HCT116 (cell line): ENCODE data around the gene PNPO. TPM values are rescaled to one million over a fixed set of nuclear protein-coding genes. Genes with fewer than 3 reads are reported as not detected.

Source experiments
- ATAC-seq: fragments of 200-7000 bp; cut with Tn5 transposase; 2 replicates; pipeline ENCODE4 v1.9.1; 2020; ENCODE audit warnings: mild to moderate bottlenecking, moderate library complexity
- BruUV-seq: library from RNA; stranded (reverse); fragments of 400-500 nt; replicated peaks from 2 replicates; lab custom pipeline; 2021; lab: Mats Ljungman, UMichigan
- CTCF ChIA-PET: fragments of 300-600 bp; sonication (Branson Sonifier 250); formaldehyde crosslinking; loops from one replicate; lab custom pipeline; 2021; ENCODE audit warnings: antibody characterized with exemption; lab: Charles Lee
- POLR2A ChIA-PET: fragments of 300-600, 350-600 bp; sonication (Branson Sonifier 250); formaldehyde crosslinking; loops from one replicate; lab custom pipeline; 2021; ENCODE audit warnings: antibody characterized with exemption; lab: Charles Lee
- RAD21 ChIA-PET, 2 experiments: fragments of 300-600 bp; sonication (Branson Sonifier 250); formaldehyde crosslinking; loops; one replicate each; lab custom pipeline; 2023; ENCODE audit warnings: low total read pairs in 2 of 2; ENCODE audit not compliant: uncharacterized antibody in 2 of 2, unreplicated experiment in 2 of 2, low non-redundant PET in 1 of 2; lab: Charles Lee
- DNase-seq: peaks from one replicate; pipeline ENCODE4 v3.0.0-alpha.2; 2010; ENCODE audit warnings: low read depth, low spot score
- H2AFZ ChIP-seq: fragments of 200-600 bp; shearing (Covaris generic), sonication (generic); 2 replicates; pipeline ENCODE4 v1.6.1; 2017; ENCODE audit warnings: low read depth, mixed run types, mixed read lengths, antibody characterized with exemption, low read length; ENCODE audit not compliant: poor library complexity, severe bottlenecking
- H3K27ac ChIP-seq: 2 replicates; pipeline ENCODE4 v1.5.1; 2012; ENCODE audit warnings: low read depth, low read length
- H3K27me3 ChIP-seq: fragments of 200-600 bp; sonication (generic); 2 replicates; pipeline ENCODE4 v1.6.1; 2016; ENCODE audit warnings: mixed run types, low read length, mixed read lengths; ENCODE audit not compliant: insufficient read depth
- H3K36me3 ChIP-seq, 2 experiments: fragments of 200-500 bp in 1 of 2; fragments of 200-600 bp in 1 of 2; sonication (Bioruptor generic) in 1 of 2; sonication (generic) in 1 of 2; 2 replicates each; pipeline versions ENCODE4 v1.5.1 to v1.6.1; 2014 to 2016; ENCODE audit warnings: low read length in 2 of 2, inconsistent platforms in 1 of 2, mixed read lengths in 1 of 2, mixed run types in 1 of 2; ENCODE audit not compliant: insufficient read depth in 2 of 2, control insufficient read depth in 1 of 2
- H3K4me1 ChIP-seq, 2 experiments: fragments of 200-600 bp in 1 of 2; sonication (generic) in 1 of 2; 2 replicates each; pipeline versions ENCODE4 v1.5.1 to v1.6.1; 2012 to 2017; ENCODE audit warnings: low read length in 2 of 2, inconsistent platforms in 1 of 2, mild to moderate bottlenecking in 1 of 2, mixed read lengths in 1 of 2, mixed run types in 1 of 2, moderate library complexity in 1 of 2; ENCODE audit not compliant: insufficient read depth in 2 of 2, control insufficient read depth in 1 of 2
- H3K4me2 ChIP-seq: fragments of 200-600 bp; sonication (generic); 2 replicates; pipeline ENCODE4 v1.6.1; 2017; ENCODE audit warnings: mixed run types, low read length, mixed read lengths
- H3K4me3 ChIP-seq, 2 experiments: fragments of 200-600 bp in 1 of 2; sonication (generic) in 1 of 2; replicated peaks in 1 of 2; 2 replicates each; pipeline ENCODE4 v1.5.1; 2011 to 2016; ENCODE audit warnings: low read length in 2 of 2, control low read depth in 1 of 2, low read depth in 1 of 2, mild to moderate bottlenecking in 1 of 2, mixed read lengths in 1 of 2, mixed run types in 1 of 2
- H3K79me2 ChIP-seq: fragments of 200-600 bp; sonication (generic); 2 replicates; pipeline ENCODE4 v1.6.1; 2017; ENCODE audit warnings: mild to moderate bottlenecking, mixed run types, low read length, moderate library complexity, mixed read lengths; ENCODE audit not compliant: insufficient read depth
- H3K9ac ChIP-seq: fragments of 200-600 bp; sonication (generic); 2 replicates; pipeline ENCODE4 v1.6.1; 2016; ENCODE audit warnings: low read length, mixed read lengths
- H3K9me2 ChIP-seq: fragments of 200-600 bp; sonication (generic), shearing (Covaris generic); 2 replicates; pipeline ENCODE4 v1.6.1; 2017; ENCODE audit warnings: mixed run types, mild to moderate bottlenecking, moderate library complexity; ENCODE audit not compliant: insufficient read depth
- H3K9me3 ChIP-seq, 2 experiments: fragments of 200-500 bp in 1 of 2; fragments of 200-600 bp in 1 of 2; sonication (Bioruptor generic) in 1 of 2; sonication (generic) in 1 of 2; 2 replicates each; pipeline ENCODE4 v1.6.1; 2014 to 2017; ENCODE audit warnings: low read length in 2 of 2, mixed read lengths in 2 of 2, inconsistent platforms in 1 of 2, low read depth in 1 of 2, mild to moderate bottlenecking in 1 of 2, mixed run types in 1 of 2, moderate library complexity in 1 of 2; ENCODE audit not compliant: control insufficient read depth in 1 of 2, insufficient read depth in 1 of 2
- H4K20me1 ChIP-seq: fragments of 200-600 bp; sonication (generic), shearing (Covaris generic); 2 replicates; pipeline ENCODE4 v1.6.1; 2017; ENCODE audit warnings: mixed run types, mild to moderate bottlenecking, moderate library complexity; ENCODE audit not compliant: insufficient read depth
- CBX3 ChIP-seq: IDR thresholded peaks from 2 replicates; pipeline ENCODE4 v1.6.1; 2012; ENCODE audit warnings: low read depth
- EZH2 ChIP-seq: fragments of 200-600 bp; sonication (generic); IDR thresholded peaks from 2 replicates; pipeline ENCODE4 v1.6.1; 2017; ENCODE audit warnings: antibody characterized with exemption, mixed run types
- EZH2phosphoT487 ChIP-seq: fragments of 200-600 bp; IDR thresholded peaks from 2 replicates; pipeline ENCODE4 v1.6.1; 2018; ENCODE audit warnings: antibody characterized with exemption, borderline replicate concordance
- POLR2AphosphoS5 ChIP-seq: IDR thresholded peaks from 2 replicates; pipeline ENCODE4 v1.6.1; 2011; ENCODE audit warnings: mild to moderate bottlenecking, low read depth, low read length, moderate library complexity
- RAD21 ChIP-seq: IDR thresholded peaks from 2 replicates; pipeline ENCODE4 v1.6.1; 2012; ENCODE audit warnings: low read depth, mild to moderate bottlenecking
- SP1 ChIP-seq: IDR thresholded peaks from 2 replicates; pipeline ENCODE4 v1.6.1; 2012; ENCODE audit warnings: low read depth
- TCF7L2 ChIP-seq: IDR thresholded peaks from 2 replicates; pipeline ENCODE4 v1.7.0; 2011; ENCODE audit warnings: borderline replicate concordance, inconsistent platforms; ENCODE audit not compliant: insufficient read depth, insufficient read length; ENCODE audit errors: extremely low read depth
- ZFX ChIP-seq: fragments of 450-650 bp; IDR thresholded peaks from 2 replicates; pipeline ENCODE4 v1.6.1; 2017
- ZNF274 ChIP-seq: fragments of 200-500 bp; sonication (Bioruptor generic); IDR thresholded peaks from 2 replicates; pipeline ENCODE4 v1.6.1; 2014; ENCODE audit warnings: mild to moderate bottlenecking, low read depth, low read length, inconsistent platforms
- intact Hi-C: fragments of 100-400 bp; cut with micrococcal nuclease; formaldehyde crosslinking; loops from 2 replicates; pipeline ENCODE4 v1.10.0; 2022
- total RNA-seq: library from RNA; stranded (reverse); gene quantifications from one replicate; pipeline ENCODE4 v1.2.1, GENCODE V29; 2021; ENCODE audit not compliant: unreplicated experiment
- TF ChIP-seq, protein P1 (sequence below), 3 experiments: fragments of 200-600 bp in 1 of 3; sonication (generic) in 1 of 3; IDR thresholded peaks in 2 of 3; conservative IDR thresholded peaks in 1 of 3; 2 replicates each; pipeline ENCODE4 v1.5.1; 2012 to 2017; ENCODE audit warnings: low read depth in 2 of 3, low read length in 2 of 3, antibody characterized with exemption in 1 of 3, borderline replicate concordance in 1 of 3, control low read depth in 1 of 3, mild to moderate bottlenecking in 1 of 3, mixed read lengths in 1 of 3, mixed run types in 1 of 3, moderate library complexity in 1 of 3; ENCODE audit not compliant: insufficient read depth in 1 of 3
- TF ChIP-seq, protein P2 (sequence below): IDR thresholded peaks from 2 replicates; pipeline ENCODE4 v1.6.1; 2012
- TF ChIP-seq, protein P3 (sequence below): IDR thresholded peaks from 2 replicates; pipeline ENCODE4 v1.6.1; 2011; ENCODE audit warnings: mild to moderate bottlenecking, low read length, moderate library complexity; ENCODE audit not compliant: insufficient replicate concordance; ENCODE audit errors: extremely low read depth

The PNPO gene
- total RNA-seq, 1 experiment from 2014 or later = 74.9 TPM

DNA sequence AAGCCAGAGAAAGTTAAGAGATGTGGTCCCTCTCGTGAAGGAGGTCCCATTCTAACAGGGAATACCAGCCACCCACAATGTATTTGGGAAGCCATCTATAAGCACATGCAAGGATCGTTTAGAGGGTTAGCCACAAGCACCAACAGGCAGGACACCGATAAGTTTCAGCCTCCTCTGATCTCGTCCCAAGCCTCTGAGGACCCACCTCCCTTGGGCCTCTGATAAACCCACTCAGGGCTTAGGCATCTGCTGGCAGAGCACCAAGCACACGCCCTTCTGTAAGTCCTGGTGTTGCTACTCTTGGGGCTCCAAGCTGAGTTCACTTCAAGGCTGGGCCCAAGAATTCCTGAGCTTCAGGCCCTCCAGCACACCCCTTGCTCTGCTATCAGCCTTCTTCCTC, 5.4 kb upstream of the PNPO start:
- Histone ChIP-seq H3K9me3 (no peaks in the 10 kb centered on the region), H3K27me3 (no peaks in the 10 kb centered on the region), H3K79me2 (0 out of 2 replicates have a peak, but pooled peaks cover 3% of the 10 kb centered on the region), H3K9me2 (no peaks in the 10 kb centered on the region), H3K4me1 (peaks cover 41 to 69% of the 10 kb centered on the region in 2 experiments), H3K4me3 (peak overlapping the region in 1 of 2 experiments; percentile 36; a peak in 3 of 4 replicates), H3K36me3 (no peaks in the 10 kb centered on the region), H3K27ac (peak overlapping the region; percentile 61), H3K9ac (peak overlapping the region; percentile 42), H3K4me2 (peak overlapping the region; percentile 63), H2AFZ (no peak overlapping the region), H4K20me1 (no peaks in the 10 kb centered on the region)
- CTCF ChIA-PET = interaction anchor here (4.6 kb wide), 1 partner anchor 11 kb away, joined by 41 read pairs; no protein-coding TSS in a partner anchor
- ATAC-seq = peak; percentile 88
- POLR2A ChIA-PET = interaction anchor here (1.0 to 2.0 kb wide), 2 partner anchors 24 to 40 kb away, joined by 3 to 8 read pairs; partner anchors contain the start of gene SP2
- RAD21 ChIA-PET = no interaction called here
- TF ChIP-seq TCF7L2 = peak; percentile 57
- peak; percentile 48 for TF ChIP-seq SP1
- TF ChIP-seq, protein P1, sequence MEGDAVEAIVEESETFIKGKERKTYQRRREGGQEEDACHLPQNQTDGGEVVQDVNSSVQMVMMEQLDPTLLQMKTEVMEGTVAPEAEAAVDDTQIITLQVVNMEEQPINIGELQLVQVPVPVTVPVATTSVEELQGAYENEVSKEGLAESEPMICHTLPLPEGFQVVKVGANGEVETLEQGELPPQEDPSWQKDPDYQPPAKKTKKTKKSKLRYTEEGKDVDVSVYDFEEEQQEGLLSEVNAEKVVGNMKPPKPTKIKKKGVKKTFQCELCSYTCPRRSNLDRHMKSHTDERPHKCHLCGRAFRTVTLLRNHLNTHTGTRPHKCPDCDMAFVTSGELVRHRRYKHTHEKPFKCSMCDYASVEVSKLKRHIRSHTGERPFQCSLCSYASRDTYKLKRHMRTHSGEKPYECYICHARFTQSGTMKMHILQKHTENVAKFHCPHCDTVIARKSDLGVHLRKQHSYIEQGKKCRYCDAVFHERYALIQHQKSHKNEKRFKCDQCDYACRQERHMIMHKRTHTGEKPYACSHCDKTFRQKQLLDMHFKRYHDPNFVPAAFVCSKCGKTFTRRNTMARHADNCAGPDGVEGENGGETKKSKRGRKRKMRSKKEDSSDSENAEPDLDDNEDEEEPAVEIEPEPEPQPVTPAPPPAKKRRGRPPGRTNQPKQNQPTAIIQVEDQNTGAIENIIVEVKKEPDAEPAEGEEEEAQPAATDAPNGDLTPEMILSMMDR (IDR thresholded peaks at IDR 0.05 in 2 of 3, conservative IDR thresholded peaks at IDR 0.05 in 1 of 3; ENCODE audit: borderline replicate concordance in 1 of 3, insufficient read depth in 1 of 3, low read depth in 2 of 3, low read length in 2 of 3) = no peak
- peak; percentile 69 for TF ChIP-seq POLR2AphosphoS5
- TF ChIP-seq, protein P2, sequence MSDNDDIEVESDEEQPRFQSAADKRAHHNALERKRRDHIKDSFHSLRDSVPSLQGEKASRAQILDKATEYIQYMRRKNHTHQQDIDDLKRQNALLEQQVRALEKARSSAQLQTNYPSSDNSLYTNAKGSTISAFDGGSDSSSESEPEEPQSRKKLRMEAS = peak; percentile 44
- intact Hi-C loops = no loop called here
- DNase-seq = peak; percentile 92
- BruUV-seq = no TSS peak

DNA sequence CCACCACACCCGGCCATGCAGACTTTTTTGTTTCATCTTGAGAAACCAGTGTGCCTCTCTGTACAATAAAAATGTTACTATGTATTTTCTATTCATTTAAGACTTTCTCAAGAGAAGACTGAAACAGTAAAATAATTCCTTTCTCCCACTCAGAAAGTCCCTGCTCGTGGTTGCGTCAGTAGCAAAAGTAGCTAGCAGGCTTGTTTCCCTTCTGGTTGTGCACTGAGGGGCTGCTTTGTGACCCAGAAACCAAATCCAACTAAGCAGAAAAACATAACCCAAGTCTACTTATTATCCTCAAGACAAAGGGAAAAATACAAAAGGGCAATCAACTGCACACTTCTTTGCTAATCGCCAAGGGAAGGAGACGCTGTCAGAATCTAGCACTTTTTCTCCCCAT, 3.4 kb upstream of the PNPO start:
- Histone ChIP-seq H3K9me2 (no peaks in the 10 kb centered on the region), H3K79me2 (peaks cover 16% of the 10 kb centered on the region), H3K4me2 (no peak overlapping the region), H3K27me3 (no peaks in the 10 kb centered on the region), H2AFZ (no peak overlapping the region), H3K4me3 (no peak overlapping the region), H3K9ac (no peak overlapping the region; the same call in 1 of the 2 replicates), H3K27ac (no peak overlapping the region), H3K36me3 (no peaks in the 10 kb centered on the region), H4K20me1 (no peaks in the 10 kb centered on the region), H3K4me1 (peaks cover 42 to 73% of the 10 kb centered on the region in 2 experiments), H3K9me3 (no peaks in the 10 kb centered on the region)
- RAD21 ChIA-PET = interaction anchor here in 1 of 2 experiments (0.7 kb wide), 1 partner anchor 9 kb away, joined by 8 read pairs; no protein-coding TSS in a partner anchor
- no TSS peak for BruUV-seq
- CTCF ChIA-PET = interaction anchor here (1.7 to 4.6 kb wide), 2 partner anchors 9 to 33 kb away, joined by 5 to 41 read pairs; partner anchors contain the start of gene CDK5RAP3
- POLR2A ChIA-PET = interaction anchor here (0.9 kb wide), 1 partner anchor 9 kb away, joined by 3 read pairs; no protein-coding TSS in a partner anchor
- intact Hi-C loops = no loop called here
- no peak for ATAC-seq
- DNase-seq = no peak
- no peak for TF ChIP-seq EZH2
- no peak for TF ChIP-seq CBX3
- TF ChIP-seq ZFX = no peak
- no peak for TF ChIP-seq EZH2phosphoT487
- no peak for TF ChIP-seq ZNF274
- TF ChIP-seq RAD21 = no peak
- TF ChIP-seq, protein P3, sequence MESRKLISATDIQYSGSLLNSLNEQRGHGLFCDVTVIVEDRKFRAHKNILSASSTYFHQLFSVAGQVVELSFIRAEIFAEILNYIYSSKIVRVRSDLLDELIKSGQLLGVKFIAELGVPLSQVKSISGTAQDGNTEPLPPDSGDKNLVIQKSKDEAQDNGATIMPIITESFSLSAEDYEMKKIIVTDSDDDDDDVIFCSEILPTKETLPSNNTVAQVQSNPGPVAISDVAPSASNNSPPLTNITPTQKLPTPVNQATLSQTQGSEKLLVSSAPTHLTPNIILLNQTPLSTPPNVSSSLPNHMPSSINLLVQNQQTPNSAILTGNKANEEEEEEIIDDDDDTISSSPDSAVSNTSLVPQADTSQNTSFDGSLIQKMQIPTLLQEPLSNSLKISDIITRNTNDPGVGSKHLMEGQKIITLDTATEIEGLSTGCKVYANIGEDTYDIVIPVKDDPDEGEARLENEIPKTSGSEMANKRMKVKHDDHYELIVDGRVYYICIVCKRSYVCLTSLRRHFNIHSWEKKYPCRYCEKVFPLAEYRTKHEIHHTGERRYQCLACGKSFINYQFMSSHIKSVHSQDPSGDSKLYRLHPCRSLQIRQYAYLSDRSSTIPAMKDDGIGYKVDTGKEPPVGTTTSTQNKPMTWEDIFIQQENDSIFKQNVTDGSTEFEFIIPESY = no peak
